NB4 (cell line): ENCODE data around the gene AZU1.
"Not testable (repeated sequence)": the region's sequence is repeated elsewhere in the genome, so short reads cannot be mapped to it uniquely, and the experiment has no call there.

Source experiments
- DNase-seq: peaks from one replicate; pipeline ENCODE4 v3.0.0; 2010; ENCODE audit warnings: low read depth
- H3K4me3 ChIP-seq: one replicate; pipeline ENCODE4 v1.5.1; 2011; ENCODE audit warnings: mild to moderate bottlenecking, low read depth, low read length, moderate library complexity
- CTCF ChIP-seq: IDR thresholded peaks from one replicate; pipeline ENCODE4 v1.5.1; 2012; ENCODE audit warnings: low read depth, low read length
- MAX ChIP-seq: IDR thresholded peaks from 2 replicates; pipeline ENCODE4 v1.6.1; 2011; ENCODE audit warnings: low read depth, low read length
- MYC ChIP-seq: IDR thresholded peaks from 2 replicates; pipeline ENCODE4 v1.6.1; 2011; ENCODE audit warnings: low read depth, low read length
- POLR2A ChIP-seq: IDR thresholded peaks from 2 replicates; pipeline ENCODE4 v1.6.1; 2011; ENCODE audit warnings: mild to moderate bottlenecking; ENCODE audit not compliant: insufficient read length; ENCODE audit errors: extremely low read depth

AZU1 gene

DNA sequence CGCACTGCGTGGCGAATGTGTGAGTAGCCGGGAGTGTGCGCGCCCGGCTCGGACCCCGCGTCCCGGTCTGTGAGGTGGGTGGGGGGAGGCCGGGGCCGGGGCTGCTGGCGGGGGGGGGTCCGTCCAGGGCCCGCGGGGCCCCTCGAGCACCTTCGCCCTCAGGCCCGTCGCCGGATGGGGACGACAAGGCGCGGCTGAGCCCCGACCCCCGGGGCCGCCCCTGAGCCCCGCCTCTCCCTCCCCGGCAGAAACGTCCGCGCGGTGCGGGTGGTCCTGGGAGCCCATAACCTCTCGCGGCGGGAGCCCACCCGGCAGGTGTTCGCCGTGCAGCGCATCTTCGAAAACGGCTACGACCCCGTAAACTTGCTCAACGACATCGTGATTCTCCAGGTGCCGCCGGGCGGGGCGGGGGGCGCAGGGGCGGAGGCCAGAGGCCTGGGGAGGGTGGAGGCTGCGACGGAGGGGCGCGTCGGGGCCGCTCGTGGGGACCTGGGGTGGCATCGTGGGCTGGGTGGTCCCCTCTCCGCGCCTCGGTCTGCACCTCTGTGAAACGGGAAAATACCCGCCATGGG lies 25.5 kb downstream of the AZU1 start:
- no peak for DNase-seq
- TF ChIP-seq MYC: no peak
- no peak for TF ChIP-seq MAX
- TF ChIP-seq POLR2A: no peak
- no peak for TF ChIP-seq CTCF
- no peak overlapping the region for H3K4me3 ChIP-seq

GRCh38 chr19:853614-854220 lies 26.1 kb downstream of the AZU1 start:
- DNase-seq, H3K4me3 ChIP-seq: not testable (repeated sequence)

DNA sequence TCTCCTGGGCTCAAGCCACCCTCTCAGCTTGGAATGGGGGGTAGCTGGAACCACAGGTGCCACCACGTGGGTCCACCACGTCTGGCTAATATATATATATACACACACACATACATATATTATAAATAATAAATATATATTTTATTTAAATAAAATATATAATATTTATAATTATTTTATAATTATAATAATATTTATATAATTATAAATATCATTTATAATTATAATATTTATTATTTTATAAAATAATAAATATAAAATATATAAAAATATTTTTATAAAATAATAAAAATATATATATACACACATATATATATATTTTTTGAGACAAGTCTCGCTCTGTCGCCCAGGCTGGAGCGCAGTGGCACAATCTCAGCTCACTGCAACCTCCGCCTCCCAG lies 26.9 kb downstream of the AZU1 start:
- H3K4me3 ChIP-seq: no peak overlapping the region
- no peak for DNase-seq
- TF ChIP-seq MYC: no peak
- no peak for TF ChIP-seq POLR2A
- TF ChIP-seq CTCF: no peak
- TF ChIP-seq MAX: no peak

DNA sequence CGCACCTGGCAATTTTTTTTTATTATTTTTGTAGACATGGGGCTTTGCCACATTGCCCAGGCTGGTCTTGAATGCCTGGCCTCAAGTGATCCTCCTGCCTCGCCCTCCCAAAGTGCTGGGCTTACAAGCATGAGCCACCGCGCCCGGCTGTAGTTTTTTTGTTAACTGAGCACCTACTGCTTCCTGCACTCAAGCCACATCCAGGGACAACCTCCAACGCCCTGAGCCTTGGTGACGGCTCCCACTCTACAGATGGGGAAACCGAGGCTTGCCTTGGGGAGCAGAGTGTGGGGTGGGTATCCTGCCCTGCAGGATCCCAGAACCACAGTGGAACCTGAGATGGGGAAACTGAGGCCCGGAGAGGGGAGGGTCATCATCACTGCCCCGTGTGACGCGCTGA lies 27.5 kb downstream of the AZU1 start:
- no peak overlapping the region for H3K4me3 ChIP-seq
- DNase-seq: no peak
- TF ChIP-seq MYC (no peak), POLR2A (no peak), MAX (no peak), CTCF (no peak)

DNA sequence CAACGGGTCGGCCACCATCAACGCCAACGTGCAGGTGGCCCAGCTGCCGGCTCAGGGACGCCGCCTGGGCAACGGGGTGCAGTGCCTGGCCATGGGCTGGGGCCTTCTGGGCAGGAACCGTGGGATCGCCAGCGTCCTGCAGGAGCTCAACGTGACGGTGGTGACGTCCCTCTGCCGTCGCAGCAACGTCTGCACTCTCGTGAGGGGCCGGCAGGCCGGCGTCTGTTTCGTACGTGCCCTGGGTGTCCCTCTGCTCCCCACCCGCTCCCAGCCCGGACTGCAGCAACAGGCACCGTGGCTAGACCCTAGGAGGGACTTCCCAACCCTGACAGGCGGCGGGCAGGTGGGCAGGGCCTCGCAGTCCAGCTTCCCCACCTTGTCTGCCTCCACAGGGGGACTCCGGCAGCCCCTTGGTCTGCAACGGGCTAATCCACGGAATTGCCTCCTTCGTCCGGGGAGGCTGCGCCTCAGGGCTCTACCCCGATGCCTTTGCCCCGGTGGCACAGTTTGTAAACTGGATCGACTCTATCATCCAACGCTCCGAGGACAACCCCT lies 28.0 kb downstream of the AZU1 start:
- H3K4me3 ChIP-seq: no peak overlapping the region
- no peak for DNase-seq
- TF ChIP-seq MYC: no peak
- no peak for TF ChIP-seq MAX
- TF ChIP-seq POLR2A: no peak
- TF ChIP-seq CTCF: no peak

- TF ChIP-seq CTCF (no peak), POLR2A (no peak), MYC (no peak), MAX (no peak)
- DNase-seq: no peak
- no peak overlapping the region for H3K4me3 ChIP-seq
Observed at GRCh38 chr19:858284-858683, 30.6 kb downstream of the AZU1 start.
